GM10248 (cell line): ENCODE results near the gene C19orf44.
"Not testable (repeated sequence)": the region's sequence is repeated elsewhere in the genome, so short reads cannot be mapped to it uniquely, and the experiment has no call there.

Experiments
- CTCF ChIA-PET: fragments of 300-600 bp; sonication (Branson Sonifier 250); formaldehyde crosslinking; extraction: SDS; loops from one replicate; lab custom pipeline; 2021; ENCODE audit warnings: antibody characterized with exemption; lab: Yijun Ruan, JAX
- POLR2A ChIA-PET: fragments of 350-650 bp; sonication (Branson Sonifier 250); formaldehyde crosslinking; extraction: SDS; loops from one replicate; lab custom pipeline; 2020; ENCODE audit warnings: antibody characterized with exemption; lab: Yijun Ruan, JAX
- DNase-seq: peaks from one replicate; pipeline ENCODE4 v3.0.0; 2012; ENCODE audit errors: extremely low spot score
- CTCF ChIP-seq: IDR thresholded peaks from 2 replicates; pipeline ENCODE4 v1.5.1; 2012; ENCODE audit warnings: mild to moderate bottlenecking, low read depth; ENCODE audit errors: extremely low read depth, missing control alignments, control extremely low read depth

The C19orf44 gene

DNA sequence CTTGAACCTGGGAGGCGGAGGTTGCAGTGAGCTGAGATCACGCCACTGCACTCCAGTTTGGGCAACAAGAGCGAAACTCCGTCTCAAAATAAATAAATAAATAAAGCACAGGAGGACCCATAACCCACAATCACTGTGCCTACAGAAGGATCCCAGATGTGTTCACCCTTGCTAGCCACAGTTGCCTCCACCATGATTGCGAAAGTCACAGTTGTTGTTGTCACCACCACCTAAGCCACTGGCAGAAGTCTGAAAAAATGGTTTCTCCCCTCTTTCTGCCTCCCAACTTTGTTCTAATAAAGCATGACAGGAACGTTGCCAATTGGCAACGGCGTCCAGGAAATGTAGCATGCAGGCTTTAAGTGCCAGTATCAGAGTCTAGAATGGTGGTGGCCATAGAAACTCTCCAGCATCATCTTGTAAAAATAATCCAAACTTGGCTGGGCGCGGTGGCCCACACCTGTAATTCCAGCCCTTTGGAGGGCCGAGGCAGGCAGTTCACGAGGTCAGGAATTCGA lies 22.3 kb upstream of the C19orf44 start:
- ChIA-PET POLR2A (no interaction called here), CTCF (no interaction called here)
- no peak for TF ChIP-seq CTCF
- no peak for DNase-seq

DNA sequence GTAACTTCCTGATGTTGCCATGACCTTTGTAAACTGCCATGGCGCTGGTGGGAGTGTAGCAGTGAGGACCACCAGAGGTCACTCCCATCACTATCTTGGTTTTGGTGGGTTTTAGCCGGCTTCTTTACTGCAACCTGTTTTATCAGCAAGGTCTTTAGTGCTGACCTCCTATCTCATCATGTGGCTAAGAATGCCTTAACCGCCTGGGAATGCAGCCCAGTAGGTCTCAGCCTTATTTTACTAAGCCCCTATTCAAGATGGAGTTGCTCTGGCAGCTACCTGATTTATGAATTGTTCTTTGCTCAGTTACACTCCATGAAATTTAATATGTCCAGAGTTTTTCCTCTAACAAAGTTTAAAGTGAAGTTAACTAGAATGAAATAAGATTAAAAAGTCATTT lies 19.8 kb upstream of the C19orf44 start:
- CTCF ChIA-PET: interaction anchor here (1.2 to 1.9 kb wide), 2 partner anchors 20 to 33 kb away, joined by 3 to 4 read pairs; partner anchors contain the start of genes C19orf44 and CALR3
- POLR2A ChIA-PET: no interaction called here
- DNase-seq: no peak
- no peak for TF ChIP-seq CTCF

DNA sequence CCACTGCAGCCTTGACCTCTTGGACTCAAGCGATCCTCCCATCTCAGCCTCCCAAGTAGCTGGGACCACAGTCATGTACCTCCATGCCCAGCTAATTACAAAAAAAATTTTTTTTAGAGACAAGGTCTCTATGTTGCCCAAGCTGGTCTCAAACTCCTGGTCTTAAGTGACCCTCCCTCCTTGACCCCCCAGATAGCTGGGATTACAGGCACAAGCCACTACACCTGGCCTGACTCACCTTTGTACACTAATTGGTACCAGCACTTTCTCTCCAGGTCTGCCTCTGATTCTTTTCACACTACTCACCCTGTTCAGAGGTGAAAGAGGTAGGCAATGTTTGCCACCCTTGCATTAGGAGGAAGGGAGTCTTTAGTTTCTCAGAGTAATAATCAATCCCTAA lies 18.9 kb upstream of the C19orf44 start:
- POLR2A ChIA-PET: interaction anchor here (0.6 kb wide), 1 partner anchor 1282 kb away, joined by 8 read pairs; no protein-coding TSS in a partner anchor
- CTCF ChIA-PET: interaction anchor here (1.2 kb wide), 1 partner anchor 34 kb away, joined by 3 read pairs; no protein-coding TSS in a partner anchor
- no peak for TF ChIP-seq CTCF
- no peak for DNase-seq

DNA sequence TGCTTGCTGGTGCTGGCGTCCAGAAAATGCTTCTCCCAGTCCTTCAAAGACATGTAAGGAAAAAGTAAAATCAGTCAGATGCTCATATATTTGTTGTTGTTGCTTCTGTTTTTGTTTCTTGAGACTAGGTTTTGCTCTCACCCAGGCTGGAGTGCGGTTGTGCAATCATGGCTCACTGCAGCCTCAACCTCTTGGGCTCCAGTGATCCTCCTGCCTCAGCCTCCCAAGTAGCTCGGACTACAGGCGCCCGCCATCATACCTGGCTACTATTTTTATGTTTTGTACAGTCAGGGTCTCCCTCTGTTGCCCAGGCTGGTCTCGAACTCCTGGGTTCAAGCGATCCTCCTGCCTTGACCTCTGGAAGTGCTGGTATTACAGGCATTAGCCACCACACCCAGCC lies 13.4 kb upstream of the C19orf44 start:
- no peak for TF ChIP-seq CTCF
- ChIA-PET CTCF (no interaction called here), POLR2A (no interaction called here)
- no peak for DNase-seq

GRCh38 chr19:16486476-16486875 lies 9.7 kb upstream of the C19orf44 start:
- DNase-seq, POLR2A ChIA-PET: not testable (repeated sequence)
- CTCF ChIA-PET: interaction anchor here (0.6 to 1.1 kb wide), 2 partner anchors 41 to 78 kb away, joined by 3 to 4 read pairs; no protein-coding TSS in a partner anchor

DNA sequence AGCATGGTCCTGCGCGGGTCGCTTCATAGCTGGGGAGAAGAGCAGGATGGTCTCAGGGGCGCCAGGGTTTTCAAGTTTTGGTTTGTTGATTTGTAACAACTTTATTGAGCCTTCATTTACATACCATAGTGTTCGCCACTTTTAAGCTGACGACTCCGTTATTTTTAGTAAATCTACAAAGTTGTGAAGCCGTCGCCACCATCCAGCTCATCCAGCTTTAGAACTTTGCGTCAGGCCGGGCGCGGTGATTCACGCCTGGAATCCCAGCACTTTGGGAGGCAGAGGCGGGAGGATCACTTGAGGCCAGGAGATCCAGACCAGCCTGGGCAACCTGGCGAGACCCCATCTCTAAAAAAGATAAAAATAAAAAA lies 404 bp downstream of the C19orf44 start:
- DNase-seq: no peak
- TF ChIP-seq CTCF: no peak
- ChIA-PET CTCF (interaction anchor here (1.0 to 1.5 kb wide), 3 partner anchors 21 to 54 kb away, joined by 3 to 4 read pairs (median 4); no protein-coding TSS in a partner anchor), POLR2A (no interaction called here)

GRCh38 chr19:16497042-16497441 lies 848 bp downstream of the C19orf44 start:
- ChIA-PET CTCF (interaction anchor here (1.4 kb wide), 1 partner anchor 55 kb away, joined by 3 read pairs; no protein-coding TSS in a partner anchor), POLR2A (no interaction called here)
- TF ChIP-seq CTCF: no peak
- DNase-seq: no peak
